IMR-90 (cell line): ENCODE results near the gene TAF3. TPM values are rescaled to one million over a fixed set of nuclear protein-coding genes. Genes with fewer than 3 reads are reported as not detected.

ENCODE experiments used
- ATAC-seq: fragments of 200-7000 bp; cut with Tn5 transposase; 2 replicates; pipeline ENCODE4 v1.9.1; 2020; ENCODE audit warnings: low read depth, mild to moderate bottlenecking, moderate library complexity
- BruUV-seq: library from RNA; stranded (reverse); fragments of 400-500 nt; replicated peaks from 2 replicates; lab custom pipeline; 2021; lab: Mats Ljungman, UMichigan
- CTCF ChIA-PET: fragments of 300-600 bp; formaldehyde crosslinking; extraction: SDS; loops from one replicate; lab custom pipeline; 2021; ENCODE audit warnings: antibody characterized with exemption; lab: Yijun Ruan, JAX
- POLR2A ChIA-PET: fragments of 300-600 bp; sonication (Branson Sonifier 250); formaldehyde crosslinking; loops from one replicate; lab custom pipeline; 2022; ENCODE audit warnings: antibody characterized with exemption; ENCODE audit not compliant: unreplicated experiment; lab: Charles Lee
- DNase-seq: peaks from one replicate; pipeline ENCODE4 v3.0.0; 2013
- H2AFZ ChIP-seq: replicated peaks from 2 replicates; pipeline ENCODE3; 2013; ENCODE audit warnings: low read length, mild to moderate bottlenecking; ENCODE audit not compliant: poor library complexity
- H2AK5ac ChIP-seq: 2 replicates; pipeline ENCODE4 v1.6.1; 2013; ENCODE audit warnings: low read depth, low read length, inconsistent platforms
- H2AK9ac ChIP-seq: replicated peaks from 2 replicates; pipeline ENCODE3; 2013; ENCODE audit warnings: mild to moderate bottlenecking, low read depth, low read length, moderate library complexity; ENCODE audit not compliant: poor library complexity
- H2BK120ac ChIP-seq: 2 replicates; pipeline ENCODE4 v1.6.1; 2013; ENCODE audit warnings: low read depth, low read length, inconsistent platforms
- H2BK15ac ChIP-seq: 3 replicates; pipeline ENCODE4 v1.6.1; 2013; ENCODE audit warnings: low read depth, low read length, inconsistent platforms
- H2BK20ac ChIP-seq: 2 replicates; pipeline ENCODE4 v1.6.1; 2013; ENCODE audit warnings: low read depth, mild to moderate bottlenecking, inconsistent platforms, low read length, moderate library complexity
- H2BK5ac ChIP-seq: 2 replicates; pipeline ENCODE4 v1.6.1; 2013; ENCODE audit warnings: mild to moderate bottlenecking, low read depth, low read length, inconsistent platforms; ENCODE audit not compliant: poor library complexity, severe bottlenecking
- H3K14ac ChIP-seq: replicated peaks from 2 replicates; pipeline ENCODE4 v1.6.1; 2013; ENCODE audit warnings: low read depth, low read length, inconsistent platforms
- H3K18ac ChIP-seq: 2 replicates; pipeline ENCODE4 v1.6.1; 2013; ENCODE audit warnings: low read depth, low read length, control low read depth
- H3K23ac ChIP-seq: 2 replicates; pipeline ENCODE4 v1.6.1; 2013; ENCODE audit warnings: low read depth, low read length, inconsistent platforms
- H3K27ac ChIP-seq: 2 replicates; pipeline ENCODE4 v1.5.1; 2013; ENCODE audit warnings: mild to moderate bottlenecking, control low read depth, low read length; ENCODE audit not compliant: insufficient read depth
- H3K27me3 ChIP-seq: 2 replicates; pipeline ENCODE4 v1.6.1; 2013; ENCODE audit warnings: low read length; ENCODE audit not compliant: control insufficient read depth, insufficient read depth
- H3K36me3 ChIP-seq: 2 replicates; pipeline ENCODE4 v1.6.1; 2013; ENCODE audit warnings: low read length, mixed read lengths; ENCODE audit not compliant: control insufficient read depth, insufficient read depth
- H3K4ac ChIP-seq: 2 replicates; pipeline ENCODE4 v1.6.1; 2013; ENCODE audit warnings: low read depth, low read length, inconsistent platforms
- H3K4me1 ChIP-seq: 2 replicates; pipeline ENCODE4 v1.6.1; 2013; ENCODE audit warnings: low read length, mixed read lengths; ENCODE audit not compliant: control insufficient read depth, insufficient read depth
- H3K4me2 ChIP-seq: 2 replicates; pipeline ENCODE4 v1.6.1; 2013; ENCODE audit warnings: low read depth, mild to moderate bottlenecking, control low read depth, low read length, moderate library complexity
- H3K4me3 ChIP-seq: 2 replicates; pipeline ENCODE4 v1.5.1; 2013; ENCODE audit warnings: low read depth, mild to moderate bottlenecking, control low read depth, low read length, moderate library complexity; ENCODE audit not compliant: insufficient read depth
- H3K56ac ChIP-seq: 2 replicates; pipeline ENCODE4 v1.6.1; 2013; ENCODE audit warnings: low read length, inconsistent platforms; ENCODE audit not compliant: insufficient read depth; ENCODE audit errors: extremely low read depth
- H3K79me1 ChIP-seq, 2 experiments: 2 replicates each; pipeline ENCODE4 v1.6.1; 2013; ENCODE audit warnings: low read length in 2 of 2, inconsistent platforms in 1 of 2, low read depth in 1 of 2
- H3K9ac ChIP-seq: 2 replicates; pipeline ENCODE4 v1.6.1; 2013; ENCODE audit warnings: low read depth, low read length, control low read depth
- H3K9me1 ChIP-seq: 2 replicates; pipeline ENCODE4 v1.6.1; 2013; ENCODE audit warnings: low read length, inconsistent platforms; ENCODE audit not compliant: insufficient read depth
- H3K9me3 ChIP-seq: 2 replicates; pipeline ENCODE4 v1.6.1; 2013; ENCODE audit warnings: low read length; ENCODE audit not compliant: control insufficient read depth, insufficient read depth
- H4K20me1 ChIP-seq: 2 replicates; pipeline ENCODE4 v1.6.1; 2013; ENCODE audit warnings: low read length, inconsistent platforms; ENCODE audit not compliant: insufficient read depth
- H4K5ac ChIP-seq: 2 replicates; pipeline ENCODE4 v1.6.1; 2013; ENCODE audit warnings: mild to moderate bottlenecking, low read depth, low read length, control low read depth
- H4K8ac ChIP-seq, 2 experiments: 2 replicates each; pipeline ENCODE4 v1.6.1; 2013; ENCODE audit warnings: low read depth in 2 of 2, low read length in 2 of 2, control low read depth in 1 of 2, inconsistent platforms in 1 of 2
- H4K91ac ChIP-seq: 2 replicates; pipeline ENCODE4 v1.6.1; 2013; ENCODE audit warnings: low read depth, low read length, inconsistent platforms; ENCODE audit not compliant: insufficient read depth
- CHD1 ChIP-seq: IDR thresholded peaks from 2 replicates; pipeline ENCODE4 v1.6.1; 2012; ENCODE audit warnings: low read depth, low read length, improper control_type of control experiment
- FOS ChIP-seq: fragments of 150-350 bp; IDR thresholded peaks from 2 replicates; pipeline ENCODE4 v1.6.1; 2016; ENCODE audit warnings: low read depth, low read length
- MAFK ChIP-seq: IDR thresholded peaks from 2 replicates; pipeline ENCODE4 v1.6.1; 2012; ENCODE audit warnings: low read depth, low read length, improper control_type of control experiment
- MXI1 ChIP-seq: IDR thresholded peaks from 2 replicates; pipeline ENCODE4 v1.6.1; 2012; ENCODE audit warnings: low read depth, mild to moderate bottlenecking, low read length, moderate library complexity, borderline replicate concordance
- NFE2L2 ChIP-seq: fragments of 150-350 bp; IDR thresholded peaks from 2 replicates; pipeline ENCODE4 v1.6.1; 2016; ENCODE audit warnings: low read depth, mild to moderate bottlenecking, low read length
- POLR2A ChIP-seq: IDR thresholded peaks from 2 replicates; pipeline ENCODE4 v1.6.1; 2012; ENCODE audit warnings: mild to moderate bottlenecking, low read depth, low read length
- RAD21 ChIP-seq: IDR thresholded peaks from 2 replicates; pipeline ENCODE4 v1.6.1; 2012; ENCODE audit warnings: low read length, improper control_type of control experiment
- RCOR1 ChIP-seq: IDR thresholded peaks from 2 replicates; pipeline ENCODE4 v1.6.1; 2012; ENCODE audit warnings: mild to moderate bottlenecking, low read length, improper control_type of control experiment; ENCODE audit not compliant: insufficient replicate concordance
- RFX5 ChIP-seq: IDR thresholded peaks from 2 replicates; pipeline ENCODE4 v1.8.0; 2012; ENCODE audit warnings: low read depth, mild to moderate bottlenecking, low read length, moderate library complexity
- SMC3 ChIP-seq: fragments of 150-350 bp; IDR thresholded peaks from 2 replicates; pipeline ENCODE4 v1.6.1; 2016; ENCODE audit warnings: low read depth, mild to moderate bottlenecking, antibody characterized with exemption, low read length, moderate library complexity
- WGBS, 2 experiments: methylation state at CpG; one replicate each; pipeline versions ENCODE4 v1.1.5 to v1.1.7; 2013; ENCODE audit warnings: missing lambda C conversion rate in 2 of 2; ENCODE audit not compliant: insufficient read length in 1 of 2; ENCODE audit errors: extremely low coverage in 2 of 2; 5-methylcytosine and 5-hydroxymethylcytosine counted together
- dilution Hi-C: fragments of 300-500 bp; cut with HindIII; formaldehyde crosslinking; loops from one replicate; pipeline ENCODE4 v1.14.3; 2018; ENCODE audit warnings: low sequenced_read_pairs; ENCODE audit not compliant: unreplicated experiment
- in situ Hi-C: fragments of 300-500 bp; cut with MboI; formaldehyde crosslinking; loops from 3 replicates; pipeline ENCODE4 v1.14.3; 2019; ENCODE audit warnings: low sequenced_read_pairs, inconsistent platforms, mixed read lengths
- intact Hi-C: fragments of 100-400 bp; cut with micrococcal nuclease; formaldehyde crosslinking; loops from 2 replicates; pipeline ENCODE4 v1.10.0; 2022
- polyA plus RNA-seq, 3 experiments: library from polyadenylated mRNA; depleted of rRNA; stranded (reverse); fragments of >200 nt; gene quantifications; 2 replicates each; pipeline ENCODE4 v1.2.3, GENCODE V29; 2012; ENCODE audit warnings: low replicate concordance in 1 of 3
- total RNA-seq: library from RNA; depleted of rRNA; stranded (reverse); fragments of >200 nt; gene quantifications from 2 replicates; pipeline ENCODE4 v1.2.3, GENCODE V29; 2012
- TF ChIP-seq, protein P1 (sequence below): fragments of 150-350 bp; IDR thresholded peaks from 2 replicates; pipeline ENCODE4 v1.6.1; 2017; ENCODE audit warnings: mild to moderate bottlenecking, antibody characterized with exemption, low read length, low read depth
- TF ChIP-seq, protein P2 (sequence below): fragments of 150-350 bp; IDR thresholded peaks from 2 replicates; pipeline ENCODE4 v1.6.1; 2016; ENCODE audit warnings: low read depth, mild to moderate bottlenecking, low read length, moderate library complexity, borderline replicate concordance

Gene TAF3
- total and polyA plus RNA-seq, 2 of the 4 experiments (the other 2 are of a cell fraction), result 1.4 to 2.3 TPM

DNA sequence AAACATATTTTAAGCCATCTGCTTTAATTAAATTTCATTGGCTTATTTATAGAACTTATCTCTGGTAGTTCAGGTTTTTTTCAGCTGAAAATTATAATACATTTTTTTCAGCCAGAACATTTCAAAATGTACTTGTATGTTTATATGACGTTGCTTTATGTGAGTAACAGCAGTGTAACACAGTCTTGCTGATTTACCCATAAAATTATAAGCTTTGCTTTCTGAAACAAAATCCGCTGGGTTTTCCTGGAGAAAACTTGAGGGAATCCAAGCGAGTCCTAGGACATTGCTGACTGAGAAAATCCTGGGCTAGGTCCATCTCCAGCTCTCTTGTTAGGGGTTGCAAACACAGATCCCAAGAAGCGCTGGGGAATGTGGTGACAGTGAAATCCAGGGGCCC is 124.0 kb downstream of the TAF3 start:
- no peak overlapping the region for H2BK15ac ChIP-seq
- in situ Hi-C loops, result no loop called here
- peaks cover 14 to 31% of the 10 kb centered on the region in 2 experiments; a peak in 3 of 4 replicates for H3K79me1 ChIP-seq
- no peak overlapping the region for H3K9ac ChIP-seq
- H3K14ac ChIP-seq, result 0 out of 2 replicates have a peak overlapping the region, but pooled peaks have one; percentile 26
- no peak overlapping the region for H2BK120ac ChIP-seq
- no peak overlapping the region for H2AFZ ChIP-seq
- no peaks in the 10 kb centered on the region for H3K27me3 ChIP-seq
- peaks cover 11% of the 10 kb centered on the region; the same call in 1 of the 2 replicates for H3K9me1 ChIP-seq
- DNase-seq (peak; percentile 51), ATAC-seq (no peak)
- no TSS peak for BruUV-seq
- ChIA-PET CTCF (interaction anchor here (0.6 kb wide), 1 partner anchor 96 kb away, joined by 5 read pairs; no protein-coding TSS in a partner anchor), POLR2A (no interaction called here)
- H3K4me2 ChIP-seq, result no peak overlapping the region
- H4K5ac ChIP-seq, result no peak overlapping the region
- no peak overlapping the region for H3K56ac ChIP-seq
- H3K18ac ChIP-seq, result no peak overlapping the region; the same call in 1 of the 2 replicates
- no peak overlapping the region for H3K4ac ChIP-seq
- H4K20me1 ChIP-seq, result no peaks in the 10 kb centered on the region
- H3K23ac ChIP-seq, result no peak overlapping the region
- H4K8ac ChIP-seq, result no peak overlapping the region
- no peak overlapping the region for H3K4me3 ChIP-seq
- no peak overlapping the region for H3K27ac ChIP-seq
- H3K36me3 ChIP-seq, result no peaks in the 10 kb centered on the region
- H2BK20ac ChIP-seq, result no peak overlapping the region
- H2BK5ac ChIP-seq, result no peak overlapping the region
- no peaks in the 10 kb centered on the region; the same call in 1 of the 2 replicates for H3K9me3 ChIP-seq
- intact Hi-C loops, result no loop called here
- no peak overlapping the region for H4K91ac ChIP-seq
- H2AK5ac ChIP-seq, result no peak overlapping the region
- dilution Hi-C loops, result no loop called here
- H3K4me1 ChIP-seq, result peaks cover 13% of the 10 kb centered on the region
- no peak overlapping the region for H2AK9ac ChIP-seq
- TF ChIP-seq, protein P1, sequence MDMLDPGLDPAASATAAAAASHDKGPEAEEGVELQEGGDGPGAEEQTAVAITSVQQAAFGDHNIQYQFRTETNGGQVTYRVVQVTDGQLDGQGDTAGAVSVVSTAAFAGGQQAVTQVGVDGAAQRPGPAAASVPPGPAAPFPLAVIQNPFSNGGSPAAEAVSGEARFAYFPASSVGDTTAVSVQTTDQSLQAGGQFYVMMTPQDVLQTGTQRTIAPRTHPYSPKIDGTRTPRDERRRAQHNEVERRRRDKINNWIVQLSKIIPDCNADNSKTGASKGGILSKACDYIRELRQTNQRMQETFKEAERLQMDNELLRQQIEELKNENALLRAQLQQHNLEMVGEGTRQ, result no peak
- no peak for TF ChIP-seq MAFK
- no peak for TF ChIP-seq RAD21
- no peak for TF ChIP-seq CHD1
- TF ChIP-seq MXI1, result no peak
- no peak for TF ChIP-seq RFX5
- no peak for TF ChIP-seq SMC3
- TF ChIP-seq FOS, result no peak
- TF ChIP-seq, protein P2, sequence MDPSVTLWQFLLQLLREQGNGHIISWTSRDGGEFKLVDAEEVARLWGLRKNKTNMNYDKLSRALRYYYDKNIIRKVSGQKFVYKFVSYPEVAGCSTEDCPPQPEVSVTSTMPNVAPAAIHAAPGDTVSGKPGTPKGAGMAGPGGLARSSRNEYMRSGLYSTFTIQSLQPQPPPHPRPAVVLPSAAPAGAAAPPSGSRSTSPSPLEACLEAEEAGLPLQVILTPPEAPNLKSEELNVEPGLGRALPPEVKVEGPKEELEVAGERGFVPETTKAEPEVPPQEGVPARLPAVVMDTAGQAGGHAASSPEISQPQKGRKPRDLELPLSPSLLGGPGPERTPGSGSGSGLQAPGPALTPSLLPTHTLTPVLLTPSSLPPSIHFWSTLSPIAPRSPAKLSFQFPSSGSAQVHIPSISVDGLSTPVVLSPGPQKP, result no peak
- no peak for TF ChIP-seq RCOR1
- no peak for TF ChIP-seq POLR2A
- TF ChIP-seq NFE2L2, result no peak
- 70% methylated on average over 2 of the region's 4 CpGs; no CpG with 5 or more reads in 1 of the 2 experiments for WGBS, 2 experiments
